SK-MEL-5 (cell line): ENCODE measurements around the gene OTOGL. TPM values are rescaled to one million over a fixed set of nuclear protein-coding genes. Genes with fewer than 3 reads are reported as not detected.

Experiments
- small RNA-seq, 2 experiments: library from RNA; depleted of rRNA; stranded (forward); fragments of <200 nt; gene quantifications; one replicate each; pipeline ENCODE3, GENCODE V24; 2014
- total RNA-seq: library from RNA; depleted of rRNA; stranded (reverse); fragments of >200 nt; shearing (Covaris generic); gene quantifications from 2 replicates; pipeline ENCODE4 v1.2.3, GENCODE V29; 2014; rRNA removed

The OTOGL gene
- total RNA-seq, 1 experiment from 2014 or later = 3.1 TPM

Small RNA genes lying within 50 kb of the gene (small RNA-seq; reads per million reads assigned to genes)
- gene RN7SKP261 = 0 to 0.19 reads per million in 2 experiments
- 0 reads per million in 2 experiments for gene RNU7-106P

Other genes with a start within 250 kb of the OTOGL start
- gene PPP1R12A, start 164.4 kb upstream of the OTOGL start, total RNA-seq = 41.4 and 44.4 TPM in 2 replicates